ENCODE results near the gene CCDC90B.

- TF ChIP-seq, protein P1, sequence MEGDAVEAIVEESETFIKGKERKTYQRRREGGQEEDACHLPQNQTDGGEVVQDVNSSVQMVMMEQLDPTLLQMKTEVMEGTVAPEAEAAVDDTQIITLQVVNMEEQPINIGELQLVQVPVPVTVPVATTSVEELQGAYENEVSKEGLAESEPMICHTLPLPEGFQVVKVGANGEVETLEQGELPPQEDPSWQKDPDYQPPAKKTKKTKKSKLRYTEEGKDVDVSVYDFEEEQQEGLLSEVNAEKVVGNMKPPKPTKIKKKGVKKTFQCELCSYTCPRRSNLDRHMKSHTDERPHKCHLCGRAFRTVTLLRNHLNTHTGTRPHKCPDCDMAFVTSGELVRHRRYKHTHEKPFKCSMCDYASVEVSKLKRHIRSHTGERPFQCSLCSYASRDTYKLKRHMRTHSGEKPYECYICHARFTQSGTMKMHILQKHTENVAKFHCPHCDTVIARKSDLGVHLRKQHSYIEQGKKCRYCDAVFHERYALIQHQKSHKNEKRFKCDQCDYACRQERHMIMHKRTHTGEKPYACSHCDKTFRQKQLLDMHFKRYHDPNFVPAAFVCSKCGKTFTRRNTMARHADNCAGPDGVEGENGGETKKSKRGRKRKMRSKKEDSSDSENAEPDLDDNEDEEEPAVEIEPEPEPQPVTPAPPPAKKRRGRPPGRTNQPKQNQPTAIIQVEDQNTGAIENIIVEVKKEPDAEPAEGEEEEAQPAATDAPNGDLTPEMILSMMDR (IDR thresholded peaks at IDR 0.05), result no peak
- TF ChIP-seq POLR2A (IDR thresholded peaks at IDR 0.05; ENCODE audit: low read depth) (no peak), POLR2AphosphoS5 (IDR thresholded peaks at IDR 0.05) (no peak)
Observed at GRCh38 chr11:83299681-83300080, 13.5 kb upstream of the CCDC90B start.
